Activated gamma-delta T cell (primary cell): Measurements from ENCODE around the gene MYOCD.

ENCODE experiments used
- DNase-seq: peaks from one replicate; lab custom pipeline; 2025; lab: John Stamatoyannopoulos, UW

Gene MYOCD

DNA sequence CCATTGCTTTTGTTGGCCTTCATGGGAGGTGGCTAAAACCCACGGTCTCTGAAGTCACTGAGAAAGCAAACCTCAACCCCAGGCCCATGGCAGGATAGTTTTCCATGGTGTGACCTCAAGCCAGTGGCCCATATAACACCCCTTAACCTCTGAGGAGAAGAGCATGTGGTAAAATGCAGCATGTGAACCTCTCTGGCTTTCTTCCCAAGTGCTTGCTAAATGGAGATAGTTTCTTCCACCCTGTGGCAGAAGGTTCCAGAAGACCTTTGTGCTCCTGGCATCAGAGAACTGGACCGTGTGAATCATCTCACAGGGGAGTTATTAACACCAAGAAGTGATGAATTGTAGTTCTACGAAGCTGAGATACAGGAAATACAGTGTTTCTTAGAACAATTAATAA, 47.3 kb downstream of the MYOCD start:
- no peak for DNase-seq

DNA sequence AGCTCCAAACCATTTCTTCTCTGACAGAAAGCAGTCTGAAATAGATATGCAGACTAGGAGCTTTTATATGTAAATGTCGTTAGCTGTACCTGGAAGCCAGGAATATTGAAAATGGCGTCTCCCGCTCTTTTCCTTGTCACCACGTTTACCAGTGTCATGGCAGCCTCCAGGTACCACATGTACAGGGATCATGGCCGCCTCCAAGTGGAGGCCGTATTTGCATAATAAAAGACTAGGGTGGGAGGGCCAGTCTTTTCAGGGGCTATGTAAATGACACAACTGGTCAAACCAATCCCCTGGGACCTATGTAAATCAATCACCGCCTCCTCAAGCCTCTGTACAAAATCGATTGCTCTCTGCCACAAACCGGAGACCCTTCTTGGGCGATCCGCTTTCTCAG, 54.3 kb downstream of the MYOCD start:
- no peak for DNase-seq

DNA sequence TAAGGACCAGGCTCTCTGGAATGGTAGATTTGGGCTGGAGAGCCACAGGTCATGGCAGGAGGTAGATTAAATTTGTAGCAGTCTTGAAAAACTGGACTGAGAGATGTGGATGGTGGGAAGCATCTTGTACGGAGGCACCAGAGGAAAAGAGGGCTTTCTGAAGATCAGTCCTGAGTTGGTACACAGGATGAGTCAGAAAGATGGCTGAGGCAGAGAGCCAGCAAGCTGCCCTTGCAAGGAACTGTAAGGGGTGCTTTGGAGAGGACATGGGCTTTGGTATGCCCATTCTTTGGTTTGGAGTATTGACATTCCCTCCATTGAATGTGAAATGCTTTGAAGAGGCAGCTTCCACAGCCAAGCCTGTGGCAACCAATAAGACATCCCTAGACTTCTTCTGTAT, 55.9 kb downstream of the MYOCD start:
- no peak for DNase-seq

DNA sequence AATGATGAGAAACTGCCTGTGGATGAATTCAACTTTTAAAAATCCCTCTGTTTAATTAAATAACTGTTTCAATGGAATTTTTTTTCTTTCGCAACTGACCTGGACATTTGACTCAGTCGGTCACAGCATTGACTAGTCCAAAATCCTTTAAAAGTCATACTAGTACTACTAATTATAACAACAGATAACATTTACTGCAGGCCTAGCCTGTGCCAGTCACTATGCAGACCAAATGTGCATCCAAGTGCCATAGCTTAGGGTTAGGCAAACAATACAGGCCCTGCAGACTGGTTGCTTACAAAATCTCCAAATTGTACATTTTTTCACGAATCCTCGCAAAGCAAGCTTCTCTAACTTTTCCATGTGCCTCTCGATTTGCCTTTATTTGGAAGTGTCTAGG, 56.6 kb downstream of the MYOCD start:
- DNase-seq = no peak

DNA sequence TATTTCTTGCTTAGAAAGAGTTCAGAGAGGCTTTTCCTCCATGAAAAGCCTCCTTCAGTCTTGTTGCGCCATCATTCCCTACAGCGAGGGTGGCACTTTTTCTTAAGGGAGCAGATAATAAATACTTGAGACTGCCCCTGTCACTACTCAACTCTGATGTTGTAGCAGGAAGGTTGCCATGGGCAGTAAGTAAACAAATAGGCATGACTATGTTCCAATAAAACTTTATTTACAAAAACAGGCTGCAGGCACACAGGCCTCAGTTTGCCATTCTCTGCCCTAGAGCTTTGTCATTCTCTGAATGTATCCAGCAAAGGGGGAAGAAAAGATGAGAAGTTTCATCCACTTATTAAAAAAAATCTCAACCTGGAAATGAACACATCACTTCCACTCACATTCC, 60.4 kb downstream of the MYOCD start:
- DNase-seq = no peak

DNA sequence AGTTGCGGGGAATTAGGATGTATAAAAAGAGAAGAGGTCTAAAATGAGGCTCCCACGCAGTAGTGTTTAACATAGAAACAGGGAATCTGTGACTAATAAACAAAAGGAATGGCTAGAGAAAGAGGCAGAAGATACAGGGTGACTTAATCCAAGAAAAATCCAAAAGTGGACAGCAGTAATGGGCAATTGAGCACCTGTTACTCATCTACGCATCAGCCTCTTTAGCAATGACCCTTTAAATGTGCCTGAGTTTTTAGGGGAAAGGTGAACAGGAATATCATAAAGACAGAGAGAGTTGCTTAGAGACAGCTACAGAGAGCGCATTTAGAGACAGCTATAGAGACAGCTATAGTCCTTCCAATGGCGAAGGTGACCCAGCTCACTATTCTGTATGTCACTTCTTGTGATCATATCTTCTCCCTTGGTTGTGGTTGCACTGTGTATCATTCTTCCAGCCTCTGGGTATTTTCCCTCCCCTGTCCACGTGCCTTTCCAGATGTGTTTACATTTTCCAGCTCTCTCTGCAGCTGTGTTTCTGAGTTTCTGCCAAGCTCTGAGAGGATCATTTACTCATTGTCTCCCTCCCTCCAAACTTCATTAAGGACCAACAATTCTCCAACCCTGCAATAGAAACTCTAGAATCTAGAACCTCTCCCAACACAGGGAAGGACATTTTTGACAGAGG, 61.5 kb downstream of the MYOCD start:
- DNase-seq = no peak

DNA sequence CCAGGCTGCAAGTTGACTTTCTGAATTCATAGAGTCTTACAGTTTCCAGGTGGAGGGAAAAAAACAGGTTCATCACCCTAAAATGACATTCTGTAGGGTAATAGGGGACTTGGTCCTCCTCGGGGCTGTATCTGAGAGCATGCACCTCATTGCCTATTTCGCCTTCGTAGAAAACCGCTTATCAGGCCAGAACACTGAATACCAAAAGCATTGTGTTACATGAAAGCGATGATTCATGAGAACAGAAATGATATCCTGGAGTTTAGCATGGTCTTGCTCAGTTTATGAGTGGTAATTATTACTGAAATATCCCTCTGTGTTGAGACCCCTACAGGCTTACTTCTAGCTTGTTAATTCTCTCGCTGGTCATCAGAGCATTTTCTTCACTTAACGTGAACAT, 62.2 kb downstream of the MYOCD start:
- DNase-seq = no peak

DNA sequence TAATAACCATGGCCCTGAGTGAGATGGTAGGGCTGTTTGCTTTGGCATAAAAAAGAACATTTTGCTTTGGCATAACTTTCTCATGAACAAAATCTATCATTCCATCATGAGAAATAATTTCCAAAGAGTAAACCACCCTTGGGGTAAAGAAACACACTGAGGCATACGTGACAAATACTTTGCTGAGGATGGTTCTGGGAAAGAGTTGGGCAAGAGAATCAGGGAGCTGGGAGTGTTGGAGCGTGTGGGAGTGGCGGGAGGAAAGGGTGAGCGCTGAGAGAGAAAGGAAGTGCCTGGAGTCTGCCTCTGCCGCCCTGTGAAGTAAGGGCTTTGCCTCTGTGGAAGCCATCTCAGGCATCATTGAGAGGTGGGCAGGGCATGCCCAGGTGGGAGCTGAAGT, 63.4 kb downstream of the MYOCD start:
- no peak for DNase-seq

DNA sequence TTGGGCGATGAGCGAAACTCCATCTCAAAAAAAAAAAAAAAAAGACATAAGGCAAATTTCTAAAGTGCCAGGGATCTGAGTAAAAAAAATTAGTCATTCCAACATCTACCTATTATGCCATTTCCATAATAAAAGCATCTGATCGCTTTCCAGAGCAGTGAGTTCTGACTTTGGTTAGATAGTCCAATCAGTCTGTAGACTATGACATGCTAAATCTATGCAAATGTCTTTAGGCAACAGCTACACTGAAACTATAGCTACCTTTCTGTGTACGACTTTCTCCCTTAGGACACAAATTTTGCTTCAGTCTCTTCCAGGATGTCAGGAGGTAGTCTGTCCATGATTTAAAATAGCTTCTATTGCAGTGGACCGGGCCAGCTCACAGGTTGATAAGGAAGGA, 64.7 kb downstream of the MYOCD start:
- no peak for DNase-seq

DNA sequence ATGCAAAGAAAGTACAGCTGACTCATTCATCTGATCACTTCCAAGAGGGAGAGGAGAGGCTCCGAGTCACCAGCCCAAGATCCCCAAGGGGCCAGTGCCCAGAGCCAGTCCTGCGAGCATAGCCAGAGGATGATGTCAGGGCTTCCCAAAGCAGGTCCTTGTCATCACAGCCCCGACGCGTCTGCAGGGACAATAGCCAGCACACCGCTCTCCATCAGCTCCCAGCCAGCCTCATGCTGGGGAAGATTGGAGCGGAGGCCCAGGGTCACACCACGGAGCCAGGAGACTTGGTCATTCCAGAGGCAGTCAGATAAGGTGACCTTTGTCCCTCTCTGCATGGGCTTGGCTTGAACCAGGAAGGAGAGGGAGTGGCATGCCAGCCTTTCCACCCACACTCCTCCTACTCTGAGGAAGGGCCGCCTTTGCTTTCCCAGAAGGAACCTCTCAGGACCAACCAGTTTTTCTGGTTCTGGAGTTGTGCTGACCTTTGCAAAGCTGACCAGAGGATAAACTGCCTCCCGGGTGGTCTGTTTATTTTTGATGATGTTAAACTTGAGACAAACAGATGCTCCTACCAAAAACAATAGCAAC, 65.3 kb downstream of the MYOCD start:
- no peak for DNase-seq

DNA sequence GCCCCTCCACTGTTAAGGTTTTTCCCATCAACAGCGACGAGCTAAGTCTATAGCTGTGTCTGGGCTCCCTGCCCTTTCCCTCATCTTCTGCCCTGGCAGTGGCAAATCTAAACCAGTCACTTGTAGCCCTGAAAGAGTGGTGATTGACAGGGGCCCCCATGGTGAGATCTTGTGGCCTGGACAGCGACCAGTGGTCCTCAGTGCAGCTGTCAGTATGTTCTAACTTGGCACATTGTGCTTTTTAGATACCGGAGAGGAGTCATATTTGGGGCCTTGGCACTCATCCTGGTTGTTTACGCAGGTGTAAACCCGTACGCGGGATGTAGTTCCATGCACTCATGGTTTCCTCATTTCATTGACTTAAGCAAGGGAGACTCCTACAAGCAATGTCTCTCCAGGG, 66.1 kb downstream of the MYOCD start:
- DNase-seq = no peak

DNA sequence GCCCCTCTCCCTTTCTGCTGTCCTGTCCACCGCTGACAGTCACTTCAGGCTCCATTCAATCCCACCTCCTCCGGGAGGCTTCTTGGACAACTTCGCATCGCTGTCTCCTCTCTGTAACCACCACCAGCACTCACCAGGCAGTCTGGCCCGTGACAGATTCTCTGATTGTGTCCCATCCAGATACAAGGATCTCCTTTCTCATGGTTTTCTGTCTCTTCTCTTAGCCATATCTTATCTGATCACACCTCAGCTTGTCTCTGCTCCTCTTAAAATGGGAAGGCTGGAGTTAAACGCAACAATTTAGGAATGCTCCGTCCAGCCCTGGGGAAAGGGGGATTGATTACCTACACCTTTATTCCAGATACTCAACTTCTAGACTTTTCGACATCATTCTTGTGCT, 66.7 kb downstream of the MYOCD start:
- no peak for DNase-seq

DNA sequence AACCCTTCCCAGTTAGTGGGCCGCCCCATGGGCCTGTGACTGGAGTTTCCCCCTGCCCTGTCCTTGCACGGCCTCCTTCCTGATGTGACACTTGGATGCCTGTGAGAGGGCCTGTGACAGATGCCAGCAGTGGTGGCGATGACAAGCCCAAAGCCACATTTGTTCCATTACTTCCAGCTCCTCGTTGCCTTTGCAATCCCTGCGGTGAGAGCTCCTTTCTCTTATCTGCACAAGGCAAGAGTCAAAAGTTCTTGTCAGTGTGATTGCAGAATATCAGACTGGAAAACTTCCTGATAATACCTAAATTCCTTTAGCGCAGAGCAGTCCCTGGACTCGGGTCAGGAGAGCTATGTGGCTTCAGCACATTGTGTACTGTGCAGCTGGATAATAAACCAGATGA, 69.2 kb downstream of the MYOCD start:
- DNase-seq = no peak

DNA sequence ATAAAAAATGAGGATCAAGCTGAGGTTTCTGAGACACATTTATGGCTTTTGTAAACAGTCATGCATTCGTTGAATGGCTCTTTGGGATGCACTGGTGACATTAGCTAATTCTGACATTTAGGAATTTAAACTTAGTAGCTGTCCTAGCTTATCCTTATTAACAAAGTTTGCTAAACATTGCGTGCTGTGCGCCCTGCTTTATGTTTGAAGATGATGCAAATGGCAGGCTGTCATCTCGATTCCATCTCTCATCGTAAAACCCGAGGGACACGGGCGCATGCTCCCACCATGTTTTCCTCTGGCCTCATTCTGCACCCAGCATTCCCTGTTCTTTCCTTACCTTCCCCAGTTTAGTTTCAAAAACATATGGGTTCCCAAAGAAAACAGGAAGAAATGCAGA, 69.8 kb downstream of the MYOCD start:
- DNase-seq = no peak

DNA sequence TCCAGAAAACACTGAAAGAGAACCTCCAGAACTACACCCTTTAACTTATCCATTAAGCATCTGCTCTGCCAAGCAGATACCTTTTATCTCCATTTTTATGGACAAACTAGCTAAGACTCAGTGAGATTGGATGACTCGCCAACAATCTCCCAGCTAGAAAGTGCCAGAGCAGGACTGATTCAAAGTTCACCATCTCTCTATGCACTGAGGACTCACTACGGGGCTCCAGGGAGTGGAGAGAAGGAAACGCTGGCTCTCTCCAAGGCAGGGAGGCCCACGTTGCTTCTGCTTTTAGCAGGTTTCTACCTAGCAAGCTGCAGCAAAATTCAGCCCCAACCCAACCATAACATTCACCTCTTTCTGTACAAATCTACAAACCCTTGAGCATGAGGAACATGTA, 70.8 kb downstream of the MYOCD start:
- no peak for DNase-seq

DNA sequence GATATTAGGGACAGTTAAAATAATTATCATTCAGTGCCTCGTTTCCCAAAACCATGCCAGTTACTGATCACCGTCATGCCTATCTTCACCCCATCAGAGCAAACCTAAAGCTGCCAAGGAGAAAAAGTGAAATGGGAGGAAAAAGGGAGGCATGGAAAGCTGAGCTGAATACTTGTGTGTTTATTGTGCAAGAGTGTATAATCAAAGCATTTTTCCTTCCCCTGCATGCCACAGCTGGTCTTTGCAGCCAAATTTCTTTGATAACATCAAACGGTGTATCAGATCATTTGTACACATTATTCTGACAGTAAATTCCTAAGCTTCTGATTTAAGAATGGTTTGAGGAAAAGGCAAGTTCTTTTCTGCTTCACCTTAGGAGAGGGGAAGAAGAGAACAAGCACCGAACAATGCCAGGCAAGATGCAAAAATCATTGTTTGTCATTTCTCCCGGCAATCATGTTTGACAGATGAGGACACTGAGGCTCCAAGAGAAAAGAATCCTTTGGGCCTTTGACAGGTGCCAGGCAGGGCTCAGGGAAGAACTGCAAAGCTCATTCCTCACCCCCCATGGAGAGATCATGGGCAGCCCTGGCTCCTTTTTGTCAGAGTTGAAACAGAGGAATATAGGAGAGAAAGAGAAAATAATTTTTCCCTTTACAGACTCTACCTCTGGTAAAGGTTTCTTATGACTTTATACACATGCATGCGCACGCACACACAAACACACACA, 72.2 kb downstream of the MYOCD start:
- DNase-seq = no peak

DNA sequence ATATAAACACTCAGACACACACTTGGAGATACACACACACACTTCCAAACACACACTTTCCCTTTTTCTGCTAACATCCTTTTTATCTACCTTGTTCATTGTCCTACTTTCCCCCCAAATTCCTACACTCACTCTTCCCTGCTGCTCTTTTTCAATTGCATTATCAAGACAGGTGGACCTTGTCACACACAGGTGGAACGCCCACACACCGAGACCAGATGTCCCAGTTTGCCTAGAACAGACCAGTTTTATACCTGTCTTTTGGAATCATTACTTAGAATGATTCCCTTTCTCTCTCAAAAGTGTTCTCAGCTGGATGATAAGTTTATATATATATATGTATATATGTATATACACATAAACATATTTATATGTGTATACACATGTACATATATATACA, 72.9 kb downstream of the MYOCD start:
- DNase-seq = no peak

DNA sequence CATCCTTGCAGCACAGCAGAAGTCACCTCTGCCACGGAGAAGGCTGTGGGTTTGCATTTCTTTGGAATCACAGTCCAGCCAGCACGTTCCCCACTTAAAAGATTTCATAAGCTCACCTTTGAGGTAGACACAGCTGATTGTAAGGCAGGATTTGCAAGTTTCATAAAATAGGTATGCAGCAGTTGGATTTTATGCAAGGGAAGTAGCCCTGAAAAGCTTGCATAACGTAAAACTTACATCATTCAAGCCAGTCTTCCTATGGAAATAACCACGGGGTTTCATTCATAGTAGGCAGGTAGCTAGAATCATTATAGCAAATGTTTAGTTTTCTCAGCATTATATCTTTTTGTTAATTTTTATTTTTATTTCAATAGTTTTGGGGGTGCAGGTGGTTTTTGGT, 73.8 kb downstream of the MYOCD start:
- DNase-seq = no peak

DNA sequence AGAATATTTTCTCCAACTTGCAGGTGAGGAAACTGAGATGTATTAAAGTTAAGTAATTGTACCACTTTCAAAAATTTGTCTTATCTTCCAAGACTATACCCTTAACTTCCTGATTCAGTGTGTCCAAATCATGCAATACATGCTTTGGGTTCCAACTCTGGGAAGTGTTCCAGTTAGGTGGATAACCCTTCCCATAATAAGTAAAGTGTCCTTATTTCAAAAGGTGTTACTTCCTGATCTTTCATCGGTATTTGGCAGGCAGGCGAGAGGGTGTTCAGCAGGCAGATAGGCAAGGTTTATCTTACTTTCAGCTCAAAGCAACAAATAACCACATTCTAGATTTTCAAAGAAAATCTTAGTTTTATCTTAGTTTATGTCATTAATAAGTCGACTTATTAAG, 77.4 kb downstream of the MYOCD start:
- DNase-seq = no peak

DNA sequence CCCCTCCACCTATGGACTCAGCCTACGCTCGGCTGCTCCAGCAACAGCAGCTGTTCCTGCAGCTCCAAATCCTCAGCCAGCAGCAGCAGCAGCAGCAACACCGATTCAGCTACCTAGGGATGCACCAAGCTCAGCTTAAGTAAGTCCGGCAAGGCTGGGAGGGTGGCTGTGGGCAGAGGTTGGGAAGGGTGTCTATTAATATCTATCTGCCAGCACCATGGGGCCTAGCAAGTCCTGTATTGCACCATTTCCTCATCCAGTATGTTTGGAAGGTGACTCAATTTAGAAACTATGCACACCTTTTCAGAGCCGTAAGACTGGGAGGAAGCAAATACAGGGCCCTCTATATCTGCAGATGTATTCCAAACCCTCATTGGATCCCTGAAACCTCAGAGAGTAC, 78.6 kb downstream of the MYOCD start:
- no peak for DNase-seq

DNA sequence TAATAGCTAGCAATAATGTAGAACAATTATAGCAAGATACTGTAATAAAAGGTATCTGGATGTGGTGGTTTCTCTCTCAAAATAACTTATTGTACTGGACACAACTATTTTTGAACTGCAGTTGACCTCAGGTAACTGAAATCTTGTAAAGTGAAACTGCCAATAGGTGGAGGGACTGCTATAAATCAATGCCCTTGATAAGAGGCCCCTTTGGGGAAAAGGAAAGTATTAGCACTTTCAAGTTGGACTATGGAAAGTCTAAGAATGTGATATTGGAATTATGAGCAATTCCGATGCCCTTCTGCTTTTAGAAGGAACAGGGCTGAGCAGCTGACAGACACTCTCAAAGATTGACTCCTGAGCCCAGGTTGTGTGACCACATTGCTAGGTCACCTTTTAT, 79.1 kb downstream of the MYOCD start:
- DNase-seq = no peak

DNA sequence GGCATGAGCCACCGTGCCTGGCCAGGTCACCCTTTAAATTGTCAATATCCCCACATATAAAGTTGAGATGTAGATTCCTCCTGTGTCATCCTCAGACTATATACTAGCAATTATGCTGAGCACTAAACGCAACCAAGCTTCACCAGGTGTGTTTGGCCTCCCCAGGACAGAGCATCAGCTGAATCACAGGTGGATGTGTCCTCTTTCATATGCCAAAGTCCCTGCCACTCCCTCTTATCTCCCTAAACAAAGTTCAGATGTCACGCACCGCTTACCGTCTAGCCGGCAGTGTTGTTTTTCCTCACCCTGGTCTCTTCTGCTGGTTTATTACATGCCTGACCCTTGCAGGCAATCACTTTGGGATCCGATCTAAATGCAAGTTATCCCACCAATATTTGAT, 79.8 kb downstream of the MYOCD start:
- no peak for DNase-seq

DNA sequence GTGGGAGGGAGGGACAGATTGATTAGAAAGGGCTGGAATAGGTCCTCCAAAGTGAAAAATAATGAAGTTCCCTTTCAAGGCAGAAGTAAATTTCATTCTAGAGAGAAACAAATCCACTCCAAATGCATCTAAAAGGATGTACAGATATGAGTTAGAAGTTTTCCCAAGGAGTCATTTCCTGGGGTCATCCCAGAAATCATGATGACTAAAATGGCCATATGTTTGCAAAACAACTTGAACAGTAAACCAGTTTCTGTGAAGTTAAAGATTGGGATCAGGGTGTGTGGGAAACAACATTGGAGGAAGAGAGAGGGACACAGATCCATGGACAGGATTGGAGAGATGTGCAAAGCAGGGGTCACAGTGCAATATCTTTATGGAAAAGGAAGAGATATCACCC, 91.1 kb downstream of the MYOCD start:
- no peak for DNase-seq

DNA sequence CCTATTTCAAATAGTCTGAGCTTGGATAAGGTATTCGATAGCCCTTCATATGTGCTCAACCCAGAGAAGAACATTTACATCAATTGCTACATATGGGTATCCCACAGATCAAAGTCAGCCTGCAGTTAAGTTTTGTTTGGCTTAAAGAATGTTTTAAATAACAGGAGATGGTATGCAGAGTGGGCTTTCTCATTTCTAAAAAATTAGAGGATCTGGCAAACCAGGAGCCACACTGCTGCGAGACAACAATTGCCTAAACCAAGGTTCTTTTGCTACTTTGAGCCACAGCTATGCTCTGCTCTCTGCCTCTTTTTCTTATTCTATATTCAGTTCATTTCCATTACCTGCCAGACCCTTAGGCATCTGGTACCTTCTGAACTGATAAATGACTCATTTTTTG, 93.4 kb downstream of the MYOCD start:
- no peak for DNase-seq
